K562 (cell line): ENCODE measurements around the gene BCAS3.

Experiments
- ATF3 ChIP-seq, 2 experiments: fragments of 450-650 bp in 1 of 2; sonication (generic) in 1 of 2; formaldehyde crosslinking in 1 of 2; IDR thresholded peaks in 1 of 2; conservative IDR thresholded peaks in 1 of 2; 2 replicates each; pipeline versions ENCODE4 v1.6.1 to v1.8.1; 2016 to 2023; ENCODE audit warnings: mild to moderate bottlenecking in 2 of 2, moderate library complexity in 2 of 2, inconsistent platforms in 1 of 2, missing genetic modification reagents in 1 of 2
- MAZ ChIP-seq, 2 experiments: fragments of 450-650 bp in 1 of 2; sonication (generic) in 1 of 2; formaldehyde crosslinking; IDR thresholded peaks in 1 of 2; conservative IDR thresholded peaks in 1 of 2; 2 replicates each; pipeline versions ENCODE4 v1.4.0 to v1.5.0; 2020; ENCODE audit warnings: mild to moderate bottlenecking in 1 of 2, missing genetic modification reagents in 1 of 2
- NR2C2 ChIP-seq, 2 experiments: fragments of 200-800 bp in 1 of 2; sonication (Bioruptor generic) in 1 of 2; sonication (generic) in 1 of 2; formaldehyde crosslinking in 1 of 2; IDR thresholded peaks; 2 replicates each; pipeline versions ENCODE4 v1.6.1 to v1.8.0; 2016 to 2022; ENCODE audit warnings: mild to moderate bottlenecking in 1 of 2, missing compliant biosample characterization in 1 of 2, missing genetic modification characterization in 1 of 2, missing genetic modification reagents in 1 of 2
- POLR2A ChIP-seq: fragments of 450-650 bp; conservative IDR thresholded peaks from 2 replicates; pipeline ENCODE4 v1.6.1; 2016
- SMAD3 ChIP-seq: fragments of 450-650 bp; formaldehyde crosslinking; conservative IDR thresholded peaks from 2 replicates; pipeline ENCODE4 v1.4.0; 2020; ENCODE audit warnings: mild to moderate bottlenecking
- TF ChIP-seq, protein P1 (sequence below): sonication (generic); formaldehyde crosslinking; IDR thresholded peaks from 2 replicates; pipeline ENCODE4 v1.8.1; 2023; ENCODE audit warnings: mild to moderate bottlenecking, missing genetic modification reagents, moderate library complexity
- TF ChIP-seq, protein P2 (sequence below), 3 experiments: IDR thresholded peaks in 2 of 3; conservative IDR thresholded peaks in 1 of 3; 2 replicates each; pipeline ENCODE4 v1.5.1; 2011 to 2012; ENCODE audit warnings: low read length in 3 of 3, mild to moderate bottlenecking in 3 of 3, control low read depth in 2 of 3, improper control_type of control experiment in 1 of 3, inconsistent platforms in 1 of 3, low read depth in 1 of 3, mixed read lengths in 1 of 3, moderate library complexity in 1 of 3; ENCODE audit not compliant: insufficient read depth in 2 of 3

- TF ChIP-seq, protein P1, sequence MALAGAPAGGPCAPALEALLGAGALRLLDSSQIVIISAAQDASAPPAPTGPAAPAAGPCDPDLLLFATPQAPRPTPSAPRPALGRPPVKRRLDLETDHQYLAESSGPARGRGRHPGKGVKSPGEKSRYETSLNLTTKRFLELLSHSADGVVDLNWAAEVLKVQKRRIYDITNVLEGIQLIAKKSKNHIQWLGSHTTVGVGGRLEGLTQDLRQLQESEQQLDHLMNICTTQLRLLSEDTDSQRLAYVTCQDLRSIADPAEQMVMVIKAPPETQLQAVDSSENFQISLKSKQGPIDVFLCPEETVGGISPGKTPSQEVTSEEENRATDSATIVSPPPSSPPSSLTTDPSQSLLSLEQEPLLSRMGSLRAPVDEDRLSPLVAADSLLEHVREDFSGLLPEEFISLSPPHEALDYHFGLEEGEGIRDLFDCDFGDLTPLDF (CRISPR knock-in tag) = no peak
- TF ChIP-seq SMAD3 (CRISPR knock-in tag) (no peak), MAZ (CRISPR knock-in tag; conservative IDR thresholded peaks at IDR 0.05 in 1 of 2, IDR thresholded peaks at IDR 0.05 in 1 of 2) (no peak), NR2C2 (CRISPR knock-in tag; IDR thresholded peaks at IDR 0.05) (no peak), NR2C2 (tag; IDR thresholded peaks at IDR 0.05) (no peak), POLR2A (no peak), ATF3 (IDR thresholded peaks at IDR 0.05) (no peak), ATF3 (CRISPR knock-in tag; conservative IDR thresholded peaks at IDR 0.05) (no peak)
- TF ChIP-seq, protein P2, sequence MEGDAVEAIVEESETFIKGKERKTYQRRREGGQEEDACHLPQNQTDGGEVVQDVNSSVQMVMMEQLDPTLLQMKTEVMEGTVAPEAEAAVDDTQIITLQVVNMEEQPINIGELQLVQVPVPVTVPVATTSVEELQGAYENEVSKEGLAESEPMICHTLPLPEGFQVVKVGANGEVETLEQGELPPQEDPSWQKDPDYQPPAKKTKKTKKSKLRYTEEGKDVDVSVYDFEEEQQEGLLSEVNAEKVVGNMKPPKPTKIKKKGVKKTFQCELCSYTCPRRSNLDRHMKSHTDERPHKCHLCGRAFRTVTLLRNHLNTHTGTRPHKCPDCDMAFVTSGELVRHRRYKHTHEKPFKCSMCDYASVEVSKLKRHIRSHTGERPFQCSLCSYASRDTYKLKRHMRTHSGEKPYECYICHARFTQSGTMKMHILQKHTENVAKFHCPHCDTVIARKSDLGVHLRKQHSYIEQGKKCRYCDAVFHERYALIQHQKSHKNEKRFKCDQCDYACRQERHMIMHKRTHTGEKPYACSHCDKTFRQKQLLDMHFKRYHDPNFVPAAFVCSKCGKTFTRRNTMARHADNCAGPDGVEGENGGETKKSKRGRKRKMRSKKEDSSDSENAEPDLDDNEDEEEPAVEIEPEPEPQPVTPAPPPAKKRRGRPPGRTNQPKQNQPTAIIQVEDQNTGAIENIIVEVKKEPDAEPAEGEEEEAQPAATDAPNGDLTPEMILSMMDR (IDR thresholded peaks at IDR 0.05 in 2 of 3, conservative IDR thresholded peaks at IDR 0.05 in 1 of 3; ENCODE audit: insufficient read depth in 2 of 3, low read depth in 1 of 3, low read length in 3 of 3) = no peak
Measured at GRCh38 chr17:61227866-61228265, 550.2 kb downstream of the BCAS3 start.
